MCF 10A (cell line): ENCODE measurements around the gene CAMK2B. TPM values are rescaled to one million over a fixed set of nuclear protein-coding genes. Genes with fewer than 3 reads are reported as not detected.

Experiments
- BruUV-seq: library from RNA; stranded (reverse); fragments of 400-500 nt; replicated peaks from 2 replicates; lab custom pipeline; 2021; lab: Mats Ljungman, UMichigan
- CTCF ChIA-PET: fragments of 300-600 bp; sonication (Branson Sonifier 250); formaldehyde crosslinking; extraction: SDS; loops from one replicate; lab custom pipeline; 2021; ENCODE audit warnings: antibody characterized with exemption, inconsistent platforms; lab: Yijun Ruan, JAX
- POLR2A ChIA-PET: fragments of 300-600, 350-650 bp; sonication (Branson Sonifier 250); formaldehyde crosslinking; extraction: SDS; loops from one replicate; lab custom pipeline; 2020; ENCODE audit warnings: antibody characterized with exemption, inconsistent platforms; lab: Yijun Ruan, JAX
- DNase-seq: peaks from one replicate; pipeline ENCODE4 v3.0.0-alpha.2; 2018; ENCODE audit not compliant: unreplicated experiment
- H3K27ac Mint-ChIP-seq: one replicate; pipeline ENCODE4 v1.8.0; 2022; ENCODE audit warnings: mild to moderate bottlenecking, low read depth, mixed read lengths; ENCODE audit not compliant: unreplicated experiment
- H3K27me3 Mint-ChIP-seq: one replicate; pipeline ENCODE4 v1.8.0; 2022; ENCODE audit warnings: mixed read lengths; ENCODE audit not compliant: insufficient read depth, unreplicated experiment
- H3K36me3 Mint-ChIP-seq: one replicate; pipeline ENCODE4 v1.8.0; 2022; ENCODE audit warnings: mild to moderate bottlenecking, moderate library complexity, mixed read lengths; ENCODE audit not compliant: insufficient read depth, unreplicated experiment
- H3K4me1 Mint-ChIP-seq: one replicate; pipeline ENCODE4 v1.8.0; 2022; ENCODE audit warnings: mixed read lengths; ENCODE audit not compliant: insufficient read depth, unreplicated experiment
- H3K4me3 Mint-ChIP-seq: one replicate; pipeline ENCODE4 v1.8.0; 2022; ENCODE audit warnings: mild to moderate bottlenecking, moderate library complexity, mixed read lengths; ENCODE audit not compliant: unreplicated experiment
- H3K9me3 Mint-ChIP-seq: one replicate; pipeline ENCODE4 v1.8.0; 2022; ENCODE audit warnings: mixed read lengths; ENCODE audit not compliant: unreplicated experiment
- intact Hi-C: fragments of 100-400 bp; cut with micrococcal nuclease; formaldehyde crosslinking; loops from 2 replicates; pipeline ENCODE4 v1.14.1; 2022
- total RNA-seq: library from RNA; stranded (reverse); gene quantifications from 2 replicates; pipeline ENCODE4 v1.2.3, GENCODE V29; 2022
- TF ChIP-seq, protein P1 (sequence below): fragments of 200-600 bp; IDR thresholded peaks from one replicate; pipeline ENCODE4 v1.8.0; 2022; ENCODE audit warnings: antibody characterized with exemption, mild to moderate bottlenecking; ENCODE audit not compliant: unreplicated experiment

The CAMK2B gene
- total RNA-seq, 1 experiment from 2014 or later, result 1.8 TPM

DNA sequence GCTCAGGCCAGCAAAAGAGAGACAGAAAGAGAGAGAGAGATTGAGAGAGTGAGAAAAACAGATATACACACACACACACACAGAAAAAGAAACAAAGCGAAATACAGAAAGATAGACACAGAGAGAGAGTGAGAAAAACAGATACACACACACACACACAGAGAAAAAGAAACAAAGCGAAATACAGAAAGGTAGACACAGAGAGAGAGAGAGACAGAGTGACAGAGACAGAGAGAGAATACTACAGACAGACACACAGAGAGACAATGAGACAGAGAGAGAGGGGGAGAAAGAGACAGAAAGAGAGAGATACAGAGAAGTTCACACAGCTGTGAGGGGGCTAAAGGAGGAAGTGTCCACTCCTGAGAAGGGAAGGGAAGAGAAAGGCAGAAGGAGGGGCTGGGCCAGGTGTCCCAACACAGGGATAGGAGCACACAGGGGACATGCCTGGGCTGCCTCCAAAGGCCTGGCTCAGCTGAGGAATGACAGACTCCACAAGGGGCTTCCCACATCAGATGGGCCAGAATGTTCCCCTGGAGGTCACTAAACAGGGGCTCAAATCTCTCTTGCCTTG lies 140.4 kb downstream of the CAMK2B start:
- ChIA-PET CTCF (interaction anchor here (1.1 to 1.3 kb wide), 4 partner anchors 10 to 54 kb away, joined by 3 to 4 read pairs (median 3); partner anchors contain the start of gene YKT6), POLR2A (interaction anchor here (1.0 to 2.6 kb wide), 2 partner anchors 16 to 61 kb away, joined by 4 to 10 read pairs; partner anchors contain the start of genes POLD2 and YKT6)
- intact Hi-C loops, result no loop called here
- Mint-ChIP-seq H3K36me3 (no peaks in the 10 kb centered on the region), H3K27ac (peak overlapping the region; percentile 39), H3K4me1 (peaks cover 21% of the 10 kb centered on the region), H3K4me3 (peak overlapping the region; percentile 2), H3K9me3 (no peaks in the 10 kb centered on the region), H3K27me3 (no peaks in the 10 kb centered on the region)
- TF ChIP-seq, protein P1, sequence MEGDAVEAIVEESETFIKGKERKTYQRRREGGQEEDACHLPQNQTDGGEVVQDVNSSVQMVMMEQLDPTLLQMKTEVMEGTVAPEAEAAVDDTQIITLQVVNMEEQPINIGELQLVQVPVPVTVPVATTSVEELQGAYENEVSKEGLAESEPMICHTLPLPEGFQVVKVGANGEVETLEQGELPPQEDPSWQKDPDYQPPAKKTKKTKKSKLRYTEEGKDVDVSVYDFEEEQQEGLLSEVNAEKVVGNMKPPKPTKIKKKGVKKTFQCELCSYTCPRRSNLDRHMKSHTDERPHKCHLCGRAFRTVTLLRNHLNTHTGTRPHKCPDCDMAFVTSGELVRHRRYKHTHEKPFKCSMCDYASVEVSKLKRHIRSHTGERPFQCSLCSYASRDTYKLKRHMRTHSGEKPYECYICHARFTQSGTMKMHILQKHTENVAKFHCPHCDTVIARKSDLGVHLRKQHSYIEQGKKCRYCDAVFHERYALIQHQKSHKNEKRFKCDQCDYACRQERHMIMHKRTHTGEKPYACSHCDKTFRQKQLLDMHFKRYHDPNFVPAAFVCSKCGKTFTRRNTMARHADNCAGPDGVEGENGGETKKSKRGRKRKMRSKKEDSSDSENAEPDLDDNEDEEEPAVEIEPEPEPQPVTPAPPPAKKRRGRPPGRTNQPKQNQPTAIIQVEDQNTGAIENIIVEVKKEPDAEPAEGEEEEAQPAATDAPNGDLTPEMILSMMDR, result no peak
- BruUV-seq, result no TSS peak
- DNase-seq, result no peak

DNA sequence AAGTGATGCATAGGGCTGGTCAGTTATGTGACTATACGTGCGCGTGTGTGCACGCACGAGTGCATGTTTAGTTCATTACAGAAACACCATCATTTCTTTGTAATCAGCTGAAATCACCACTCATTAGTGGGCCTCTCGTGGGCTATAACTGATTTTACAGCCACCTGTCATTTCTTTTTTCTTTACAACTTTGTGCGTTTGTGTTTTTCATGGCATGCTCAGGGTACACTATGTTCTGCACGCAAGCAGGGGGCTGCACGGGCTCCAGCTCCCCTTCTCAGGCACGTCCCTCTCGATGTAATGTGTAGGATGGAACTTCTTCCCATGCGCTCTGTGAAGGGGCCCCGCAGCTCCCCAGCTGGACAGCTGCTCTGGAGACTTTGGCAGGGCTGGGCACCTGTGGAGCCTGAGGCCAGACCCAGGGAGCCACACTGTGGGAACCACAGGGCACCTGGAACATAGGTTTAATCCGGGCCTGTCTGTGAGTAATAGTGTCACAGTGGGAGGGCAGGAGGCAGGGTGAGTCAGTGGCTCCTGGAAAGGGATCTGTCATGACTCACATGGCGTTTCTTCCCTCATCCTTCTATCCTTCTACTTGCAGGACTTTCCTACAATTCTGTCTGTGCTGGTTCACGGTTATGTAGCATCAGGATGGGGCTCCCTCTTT lies 141.1 kb downstream of the CAMK2B start:
- peak overlapping the region; percentile 2 for H3K4me3 Mint-ChIP-seq
- ChIA-PET POLR2A (interaction anchor here (1.0 to 2.6 kb wide), 2 partner anchors 17 to 61 kb away, joined by 4 to 10 read pairs; partner anchors contain the start of genes POLD2 and YKT6), CTCF (interaction anchor here (0.7 to 1.3 kb wide), 4 partner anchors 10 to 165 kb away, joined by 3 to 4 read pairs (median 4); no protein-coding TSS in a partner anchor)
- H3K27me3 Mint-ChIP-seq, result no peaks in the 10 kb centered on the region
- TF ChIP-seq, protein P1, result no peak
- no TSS peak for BruUV-seq
- H3K27ac Mint-ChIP-seq, result peak overlapping the region; percentile 39
- intact Hi-C loops, result no loop called here
- no peaks in the 10 kb centered on the region for H3K9me3 Mint-ChIP-seq
- no peaks in the 10 kb centered on the region for H3K36me3 Mint-ChIP-seq
- H3K4me1 Mint-ChIP-seq, result peaks cover 21% of the 10 kb centered on the region
- peak; percentile 97 for DNase-seq

DNA sequence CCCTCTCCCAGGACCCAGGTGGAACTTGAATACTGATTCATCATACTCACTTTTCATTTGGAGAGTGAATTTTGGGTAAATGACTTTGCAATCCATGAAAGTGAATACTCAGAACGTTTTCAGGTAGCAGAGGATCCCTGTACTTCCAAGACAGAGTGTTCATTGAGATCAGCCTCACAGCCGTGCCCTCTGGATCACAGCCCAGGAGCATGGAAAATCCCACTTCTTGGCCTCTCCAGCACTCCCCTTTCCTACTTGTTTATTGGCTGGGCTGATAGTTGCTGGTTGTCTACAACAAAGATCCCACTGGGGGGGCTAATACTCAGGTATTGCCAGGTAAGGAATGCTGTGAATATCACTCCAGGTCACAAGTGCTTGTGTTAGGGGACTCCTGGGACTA lies 142.0 kb downstream of the CAMK2B start:
- no TSS peak for BruUV-seq
- TF ChIP-seq, protein P1, result no peak
- no peak for DNase-seq
- Mint-ChIP-seq H3K27ac (no peak overlapping the region), H3K4me1 (peaks cover 21% of the 10 kb centered on the region), H3K4me3 (no peak overlapping the region), H3K9me3 (no peaks in the 10 kb centered on the region), H3K36me3 (no peaks in the 10 kb centered on the region), H3K27me3 (no peaks in the 10 kb centered on the region)
- ChIA-PET POLR2A (interaction anchor here (0.7 kb wide), 1 partner anchor 92 kb away, joined by 3 read pairs; no protein-coding TSS in a partner anchor), CTCF (interaction anchor here (1.0 kb wide), 1 partner anchor 13 kb away, joined by 3 read pairs; no protein-coding TSS in a partner anchor)
- intact Hi-C loops, result no loop called here

DNA sequence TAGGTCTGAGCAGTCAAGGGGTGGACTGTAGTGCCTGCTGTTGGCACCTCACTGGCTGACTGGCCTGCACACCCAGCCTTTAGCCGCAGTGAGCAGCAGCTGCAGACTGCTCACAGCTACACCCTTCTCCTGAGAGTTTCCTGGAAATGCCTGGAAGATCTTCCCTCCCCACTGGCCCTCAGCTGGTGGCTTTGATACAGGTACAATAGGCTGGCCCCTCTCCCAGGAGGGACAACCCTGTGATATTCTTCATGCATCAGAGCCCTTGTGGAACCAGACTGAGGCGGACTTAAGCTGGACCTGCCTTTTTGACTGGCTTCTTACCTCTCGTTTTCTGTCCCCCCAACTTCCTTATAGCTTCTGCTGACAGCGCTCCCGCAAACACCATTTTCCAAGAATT lies 142.6 kb downstream of the CAMK2B start:
- no peaks in the 10 kb centered on the region for H3K36me3 Mint-ChIP-seq
- no peaks in the 10 kb centered on the region for H3K27me3 Mint-ChIP-seq
- H3K27ac Mint-ChIP-seq, result no peak overlapping the region
- TF ChIP-seq, protein P1, result no peak
- no TSS peak for BruUV-seq
- DNase-seq, result no peak
- peaks cover 25% of the 10 kb centered on the region for H3K4me1 Mint-ChIP-seq
- intact Hi-C loops, result no loop called here
- ChIA-PET CTCF (interaction anchor here (1.0 to 1.1 kb wide), 2 partner anchors 12 to 14 kb away, joined by 3 read pairs; no protein-coding TSS in a partner anchor), POLR2A (interaction anchor here (0.7 to 0.8 kb wide), 2 partner anchors 11 to 92 kb away, joined by 3 read pairs; no protein-coding TSS in a partner anchor)
- no peaks in the 10 kb centered on the region for H3K9me3 Mint-ChIP-seq
- no peak overlapping the region for H3K4me3 Mint-ChIP-seq
